Panc1 (cell line): Measurements from ENCODE around the gene RHBDF1. TPM values are rescaled to one million over a fixed set of nuclear protein-coding genes. Genes with fewer than 3 reads are reported as not detected.

ENCODE experiments used
- ATAC-seq: fragments of 200-7000 bp; cut with Tn5 transposase; 2 replicates; pipeline ENCODE4 v1.9.1; 2020; ENCODE audit warnings: mild to moderate bottlenecking, moderate library complexity
- BruUV-seq: library from RNA; stranded (reverse); fragments of 400-500 nt; replicated peaks from 2 replicates; lab custom pipeline; 2021; lab: Mats Ljungman, UMichigan
- CTCF ChIA-PET: fragments of 300-600 bp; sonication (Branson Sonifier 250); formaldehyde crosslinking; loops from one replicate; lab custom pipeline; 2022; ENCODE audit warnings: antibody characterized with exemption; lab: Charles Lee
- POLR2A ChIA-PET: fragments of 300-600 bp; sonication (Branson Sonifier 250); formaldehyde crosslinking; loops from one replicate; lab custom pipeline; 2022; ENCODE audit warnings: antibody characterized with exemption; lab: Charles Lee
- DNase-seq: peaks from one replicate; pipeline ENCODE4 v3.0.0-alpha.2; 2010; ENCODE audit warnings: low read depth, low spot score
- H3K27ac ChIP-seq: 2 replicates; pipeline ENCODE4 v1.5.1; 2011; ENCODE audit warnings: mild to moderate bottlenecking, low read length, inconsistent platforms
- H3K27me3 ChIP-seq: fragments of 200-500 bp; sonication (Bioruptor generic); 2 replicates; pipeline ENCODE4 v1.6.0; 2014; ENCODE audit warnings: low read length, inconsistent platforms; ENCODE audit not compliant: control insufficient read depth, insufficient read depth
- H3K36me3 ChIP-seq: fragments of 200-500 bp; sonication (Bioruptor generic); 2 replicates; pipeline ENCODE4 v1.5.1; 2014; ENCODE audit warnings: inconsistent platforms, mild to moderate bottlenecking, low read length, moderate library complexity; ENCODE audit not compliant: control insufficient read depth, insufficient read depth
- H3K4me1 ChIP-seq: 2 replicates; pipeline ENCODE4 v1.5.1; 2011; ENCODE audit warnings: inconsistent platforms, mild to moderate bottlenecking, low read length, moderate library complexity; ENCODE audit not compliant: control insufficient read depth, insufficient read depth
- H3K4me3 ChIP-seq, 2 experiments: 2 replicates each; pipeline ENCODE4 v1.5.1; 2011 to 2012; ENCODE audit warnings: low read depth in 2 of 2, low read length in 2 of 2, mild to moderate bottlenecking in 2 of 2, inconsistent platforms in 1 of 2, moderate library complexity in 1 of 2
- H3K9me3 ChIP-seq: fragments of 200-500 bp; sonication (Bioruptor generic); 2 replicates; pipeline ENCODE4 v1.5.1; 2014; ENCODE audit warnings: low read depth, mild to moderate bottlenecking, inconsistent platforms, low read length, moderate library complexity; ENCODE audit not compliant: control insufficient read depth, insufficient read depth
- CTCF ChIP-seq: fragments of 450-650 bp; IDR thresholded peaks from 2 replicates; pipeline ENCODE4 v1.5.1; 2017; ENCODE audit warnings: mild to moderate bottlenecking
- POLR2AphosphoS5 ChIP-seq: IDR thresholded peaks from 2 replicates; pipeline ENCODE4 v1.6.1; 2012; ENCODE audit warnings: mild to moderate bottlenecking, low read depth, low read length, moderate library complexity
- SIN3A ChIP-seq: IDR thresholded peaks from 2 replicates; pipeline ENCODE4 v1.6.1; 2012; ENCODE audit warnings: low read depth, mild to moderate bottlenecking, low read length, moderate library complexity, borderline replicate concordance; ENCODE audit not compliant: insufficient read depth
- TCF7L2 ChIP-seq: IDR thresholded peaks from 2 replicates; pipeline ENCODE4 v1.6.1; 2011; ENCODE audit warnings: mild to moderate bottlenecking, low read depth, low read length, inconsistent platforms
- in situ Hi-C: cut with HindIII; loops from 2 replicates; pipeline ENCODE4 v1.10.0; 2016; ENCODE audit warnings: low sequenced_read_pairs, low pct_unique_long_range_greater_than_20kb
- intact Hi-C: fragments of 100-400 bp; cut with micrococcal nuclease; formaldehyde crosslinking; loops from one replicate; pipeline ENCODE4 v1.10.0; 2022; ENCODE audit not compliant: unreplicated experiment
- total RNA-seq: library from RNA; stranded (reverse); gene quantifications from one replicate; pipeline ENCODE4 v1.2.1, GENCODE V29; 2021; ENCODE audit not compliant: unreplicated experiment
- TF ChIP-seq, protein P1 (sequence below), 2 experiments: IDR thresholded peaks; 2 replicates each; pipeline ENCODE4 v1.6.1; 2011 to 2012; ENCODE audit warnings: low read depth in 2 of 2, control low read depth in 1 of 2, low read length in 1 of 2, mild to moderate bottlenecking in 1 of 2, moderate library complexity in 1 of 2; ENCODE audit not compliant: insufficient read depth in 1 of 2

The RHBDF1 gene
- total RNA-seq, 1 experiment from 2014 or later, result 41.7 TPM

DNA sequence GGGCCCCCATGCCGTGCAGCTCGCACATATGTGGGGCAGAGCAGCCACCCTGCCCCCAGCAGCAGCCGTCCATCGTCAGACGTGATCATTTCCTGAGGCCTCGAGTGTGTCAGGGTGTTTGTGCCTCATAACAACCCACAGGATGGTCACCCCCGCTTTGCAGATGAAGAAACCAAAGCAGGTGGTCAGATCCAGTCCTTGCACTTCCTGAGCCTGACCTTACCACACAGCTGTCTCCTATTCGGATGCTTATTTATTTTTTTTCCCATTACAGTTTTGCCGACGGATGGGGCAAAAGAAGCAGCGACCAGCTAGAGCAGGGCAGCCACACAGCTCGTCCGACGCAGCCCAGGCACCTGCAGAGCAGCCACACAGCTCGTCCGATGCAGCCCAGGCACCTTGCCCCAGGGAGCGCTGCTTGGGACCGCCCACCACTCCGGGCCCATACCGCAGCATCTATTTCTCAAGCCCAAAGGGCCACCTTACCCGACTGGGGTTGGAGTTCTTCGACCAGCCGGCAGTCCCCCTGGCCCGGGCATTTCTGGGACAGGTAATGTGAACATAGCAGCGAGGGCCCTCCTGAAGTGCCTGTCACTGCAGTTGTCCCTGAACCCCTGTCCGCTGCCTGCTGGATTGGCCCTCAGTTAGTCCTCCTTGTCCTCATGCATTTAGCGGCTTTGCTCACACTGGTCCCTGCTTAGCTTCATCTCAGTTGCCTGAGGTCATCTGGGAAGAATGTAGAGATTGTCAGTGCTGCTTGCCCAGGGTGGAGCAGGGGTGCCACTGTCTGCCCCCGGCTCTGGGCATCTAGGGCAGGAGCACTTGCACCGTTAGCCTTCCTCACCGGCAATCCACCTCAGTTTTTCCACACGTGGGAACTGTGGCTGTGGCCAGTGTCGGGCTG lies 7.0 kb upstream of the RHBDF1 start:
- H3K27ac ChIP-seq, result peak overlapping the region; percentile 86
- TF ChIP-seq, protein P1, sequence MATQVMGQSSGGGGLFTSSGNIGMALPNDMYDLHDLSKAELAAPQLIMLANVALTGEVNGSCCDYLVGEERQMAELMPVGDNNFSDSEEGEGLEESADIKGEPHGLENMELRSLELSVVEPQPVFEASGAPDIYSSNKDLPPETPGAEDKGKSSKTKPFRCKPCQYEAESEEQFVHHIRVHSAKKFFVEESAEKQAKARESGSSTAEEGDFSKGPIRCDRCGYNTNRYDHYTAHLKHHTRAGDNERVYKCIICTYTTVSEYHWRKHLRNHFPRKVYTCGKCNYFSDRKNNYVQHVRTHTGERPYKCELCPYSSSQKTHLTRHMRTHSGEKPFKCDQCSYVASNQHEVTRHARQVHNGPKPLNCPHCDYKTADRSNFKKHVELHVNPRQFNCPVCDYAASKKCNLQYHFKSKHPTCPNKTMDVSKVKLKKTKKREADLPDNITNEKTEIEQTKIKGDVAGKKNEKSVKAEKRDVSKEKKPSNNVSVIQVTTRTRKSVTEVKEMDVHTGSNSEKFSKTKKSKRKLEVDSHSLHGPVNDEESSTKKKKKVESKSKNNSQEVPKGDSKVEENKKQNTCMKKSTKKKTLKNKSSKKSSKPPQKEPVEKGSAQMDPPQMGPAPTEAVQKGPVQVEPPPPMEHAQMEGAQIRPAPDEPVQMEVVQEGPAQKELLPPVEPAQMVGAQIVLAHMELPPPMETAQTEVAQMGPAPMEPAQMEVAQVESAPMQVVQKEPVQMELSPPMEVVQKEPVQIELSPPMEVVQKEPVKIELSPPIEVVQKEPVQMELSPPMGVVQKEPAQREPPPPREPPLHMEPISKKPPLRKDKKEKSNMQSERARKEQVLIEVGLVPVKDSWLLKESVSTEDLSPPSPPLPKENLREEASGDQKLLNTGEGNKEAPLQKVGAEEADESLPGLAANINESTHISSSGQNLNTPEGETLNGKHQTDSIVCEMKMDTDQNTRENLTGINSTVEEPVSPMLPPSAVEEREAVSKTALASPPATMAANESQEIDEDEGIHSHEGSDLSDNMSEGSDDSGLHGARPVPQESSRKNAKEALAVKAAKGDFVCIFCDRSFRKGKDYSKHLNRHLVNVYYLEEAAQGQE (IDR thresholded peaks at IDR 0.05; ENCODE audit: insufficient read depth in 1 of 2, low read depth in 2 of 2, low read length in 1 of 2), result no peak
- no peak for TF ChIP-seq CTCF
- TF ChIP-seq POLR2AphosphoS5, result no peak
- in situ Hi-C loops, result no loop called here
- peak overlapping the region; percentile 81 to 84 for H3K4me3 ChIP-seq
- no peaks in the 10 kb centered on the region for H3K36me3 ChIP-seq
- POLR2A ChIA-PET, result interaction anchor here (0.6 kb wide), 1 partner anchor 52 kb away, joined by 13 read pairs; no protein-coding TSS in a partner anchor
- ATAC-seq (no peak), DNase-seq (no peak)
- intact Hi-C loops, result no loop called here
- no peaks in the 10 kb centered on the region for H3K27me3 ChIP-seq
- peaks cover 44% of the 10 kb centered on the region for H3K4me1 ChIP-seq
- BruUV-seq, result no TSS peak
- CTCF ChIA-PET, result no interaction called here
- no peaks in the 10 kb centered on the region for H3K9me3 ChIP-seq

GRCh38 chr16:78444-79150 lies 6.2 kb upstream of the RHBDF1 start:
- no peaks in the 10 kb centered on the region for H3K9me3 ChIP-seq
- DNase-seq (no peak), ATAC-seq (peak; percentile 3; the same call in 1 of the 2 replicates)
- peaks cover 42% of the 10 kb centered on the region for H3K4me1 ChIP-seq
- ChIA-PET POLR2A (no interaction called here), CTCF (no interaction called here)
- peak overlapping the region; percentile 81 to 84 for H3K4me3 ChIP-seq
- in situ Hi-C loops (no loop called here), intact Hi-C loops (no loop called here)
- no TSS peak for BruUV-seq
- peak overlapping the region; percentile 86 for H3K27ac ChIP-seq
- TF ChIP-seq, protein P1 (IDR thresholded peaks at IDR 0.05; ENCODE audit: insufficient read depth in 1 of 2, low read depth in 2 of 2, low read length in 1 of 2), result no peak
- TF ChIP-seq TCF7L2, result no peak
- TF ChIP-seq CTCF, result no peak
- no peak for TF ChIP-seq SIN3A
- TF ChIP-seq POLR2AphosphoS5, result no peak
- no peaks in the 10 kb centered on the region for H3K27me3 ChIP-seq
- H3K36me3 ChIP-seq, result no peaks in the 10 kb centered on the region
